CD4-positive, alpha-beta T cell treated with Interleukin-4 for 1 hour (primary cell): ENCODE data around the gene OLIG2.

ENCODE experiments used
- DNase-seq, 2 donors: peaks; one replicate each; pipeline ENCODE4 v3.0.0-alpha.2; 2020 to 2022

The OLIG2 gene

GRCh38 chr21:33020558-33021100 lies 5.1 kb upstream of the OLIG2 start:
- DNase-seq: no peak

DNA sequence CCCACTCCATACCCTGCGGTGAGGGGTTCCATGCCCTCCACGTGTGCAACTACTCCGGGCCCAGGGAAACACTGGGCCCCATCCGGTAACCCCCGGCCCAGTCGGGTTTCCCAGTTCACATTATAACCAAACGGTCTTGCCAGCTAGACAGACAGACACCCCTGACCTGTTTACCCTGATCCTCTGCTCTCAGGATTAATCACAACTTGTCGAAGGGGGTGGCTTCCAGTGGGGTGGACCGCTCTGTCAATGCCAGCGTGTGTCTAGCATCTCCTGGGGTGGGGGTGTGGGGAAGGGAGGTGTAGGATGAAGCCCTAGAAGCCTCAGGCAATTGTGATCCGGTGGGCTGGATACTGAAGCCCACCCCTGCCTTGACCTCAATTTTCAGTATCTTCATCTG lies 4.6 kb upstream of the OLIG2 start:
- no peak for DNase-seq

- no peak for DNase-seq
Observed at GRCh38 chr21:33021667-33022066, 4.1 kb upstream of the OLIG2 start.

DNA sequence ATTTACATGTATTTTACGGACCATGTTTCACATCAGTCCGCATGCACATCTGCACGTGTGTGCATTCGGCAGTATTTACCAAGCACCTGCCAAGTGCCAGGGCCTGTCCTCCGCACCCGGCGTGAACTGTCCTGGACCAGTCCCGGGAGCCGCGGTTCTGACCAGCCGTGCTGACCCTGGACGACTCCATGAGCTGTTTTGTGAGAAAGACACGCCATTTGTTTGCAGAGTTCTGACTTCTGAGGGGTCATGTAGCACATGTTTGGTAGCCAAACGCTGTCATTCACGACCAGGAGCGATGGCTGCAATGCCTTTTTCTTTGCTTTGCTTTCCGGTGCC lies 3.3 kb upstream of the OLIG2 start:
- DNase-seq: no peak

DNA sequence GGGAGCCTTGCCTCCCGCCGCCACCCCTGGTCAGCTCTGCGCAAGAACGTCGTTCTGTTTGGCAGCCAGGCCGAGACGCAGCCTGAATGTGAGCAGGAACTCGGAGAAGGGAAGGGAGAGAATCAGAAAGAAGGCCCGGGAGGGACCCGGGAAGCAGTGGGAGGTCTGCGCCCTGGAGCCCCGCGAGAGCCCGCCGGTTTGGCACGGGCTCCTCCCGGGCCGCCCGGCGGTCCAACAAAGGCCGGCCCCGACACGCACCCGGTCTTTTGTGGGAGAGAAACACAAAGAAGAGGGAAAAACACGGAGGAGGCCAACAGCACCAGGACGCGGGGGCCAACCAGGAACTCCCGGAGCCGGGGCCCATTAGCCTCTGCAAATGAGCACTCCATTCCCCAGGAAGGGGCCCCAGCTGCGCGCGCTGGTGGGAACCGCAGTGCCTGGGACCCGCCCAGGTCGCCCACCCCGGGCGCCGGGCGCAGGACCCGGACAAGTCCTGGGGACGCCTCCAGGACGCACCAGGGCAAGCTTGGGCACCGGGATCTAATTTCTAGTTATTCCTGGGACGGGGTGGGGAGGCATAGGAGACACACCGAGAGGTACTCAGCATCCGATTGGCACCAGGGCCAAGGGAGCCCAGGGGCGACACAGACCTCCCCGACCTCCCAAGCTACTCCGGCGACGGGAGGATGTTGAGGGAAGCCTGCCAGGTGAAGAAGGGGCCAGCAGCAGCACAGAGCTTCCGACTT lies 2.7 kb upstream of the OLIG2 start:
- DNase-seq: no peak

DNA sequence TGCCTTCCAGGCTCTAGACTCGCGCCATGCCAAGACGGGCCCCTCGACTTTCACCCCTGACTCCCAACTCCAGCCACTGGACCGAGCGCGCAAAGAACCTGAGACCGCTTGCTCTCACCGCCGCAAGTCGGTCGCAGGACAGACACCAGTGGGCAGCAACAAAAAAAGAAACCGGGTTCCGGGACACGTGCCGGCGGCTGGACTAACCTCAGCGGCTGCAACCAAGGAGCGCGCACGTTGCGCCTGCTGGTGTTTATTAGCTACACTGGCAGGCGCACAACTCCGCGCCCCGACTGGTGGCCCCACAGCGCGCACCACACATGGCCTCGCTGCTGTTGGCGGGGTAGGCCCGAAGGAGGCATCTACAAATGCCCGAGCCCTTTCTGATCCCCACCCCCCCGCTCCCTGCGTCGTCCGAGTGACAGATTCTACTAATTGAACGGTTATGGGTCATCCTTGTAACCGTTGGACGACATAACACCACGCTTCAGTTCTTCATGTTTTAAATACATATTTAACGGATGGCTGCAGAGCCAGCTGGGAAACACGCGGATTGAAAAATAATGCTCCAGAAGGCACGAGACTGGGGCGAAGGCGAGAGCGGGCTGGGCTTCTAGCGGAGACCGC lies 2.0 kb upstream of the OLIG2 start:
- no peak for DNase-seq

- DNase-seq: no peak
Observed at GRCh38 chr21:33024201-33025103, 1.3 kb upstream of the OLIG2 start.

- no peak for DNase-seq
Observed at GRCh38 chr21:33025106-33025488, 638 bp upstream of the OLIG2 start.

DNA sequence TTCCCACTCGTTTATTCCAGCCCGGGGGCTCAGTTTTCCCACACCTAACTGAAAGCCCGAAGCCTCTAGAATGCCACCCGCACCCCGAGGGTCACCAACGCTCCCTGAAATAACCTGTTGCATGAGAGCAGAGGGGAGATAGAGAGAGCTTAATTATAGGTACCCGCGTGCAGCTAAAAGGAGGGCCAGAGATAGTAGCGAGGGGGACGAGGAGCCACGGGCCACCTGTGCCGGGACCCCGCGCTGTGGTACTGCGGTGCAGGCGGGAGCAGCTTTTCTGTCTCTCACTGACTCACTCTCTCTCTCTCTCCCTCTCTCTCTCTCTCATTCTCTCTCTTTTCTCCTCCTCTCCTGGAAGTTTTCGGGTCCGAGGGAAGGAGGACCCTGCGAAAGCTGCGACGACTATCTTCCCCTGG lies 716 bp downstream of the OLIG2 start:
- DNase-seq: no peak

DNA sequence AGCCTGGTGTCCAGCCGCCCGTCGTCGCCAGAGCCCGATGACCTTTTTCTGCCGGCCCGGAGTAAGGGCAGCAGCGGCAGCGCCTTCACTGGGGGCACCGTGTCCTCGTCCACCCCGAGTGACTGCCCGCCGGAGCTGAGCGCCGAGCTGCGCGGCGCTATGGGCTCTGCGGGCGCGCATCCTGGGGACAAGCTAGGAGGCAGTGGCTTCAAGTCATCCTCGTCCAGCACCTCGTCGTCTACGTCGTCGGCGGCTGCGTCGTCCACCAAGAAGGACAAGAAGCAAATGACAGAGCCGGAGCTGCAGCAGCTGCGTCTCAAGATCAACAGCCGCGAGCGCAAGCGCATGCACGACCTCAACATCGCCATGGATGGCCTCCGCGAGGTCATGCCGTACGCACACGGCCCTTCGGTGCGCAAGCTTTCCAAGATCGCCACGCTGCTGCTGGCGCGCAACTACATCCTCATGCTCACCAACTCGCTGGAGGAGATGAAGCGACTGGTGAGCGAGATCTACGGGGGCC lies 1.2 kb downstream of the OLIG2 start:
- no peak for DNase-seq

DNA sequence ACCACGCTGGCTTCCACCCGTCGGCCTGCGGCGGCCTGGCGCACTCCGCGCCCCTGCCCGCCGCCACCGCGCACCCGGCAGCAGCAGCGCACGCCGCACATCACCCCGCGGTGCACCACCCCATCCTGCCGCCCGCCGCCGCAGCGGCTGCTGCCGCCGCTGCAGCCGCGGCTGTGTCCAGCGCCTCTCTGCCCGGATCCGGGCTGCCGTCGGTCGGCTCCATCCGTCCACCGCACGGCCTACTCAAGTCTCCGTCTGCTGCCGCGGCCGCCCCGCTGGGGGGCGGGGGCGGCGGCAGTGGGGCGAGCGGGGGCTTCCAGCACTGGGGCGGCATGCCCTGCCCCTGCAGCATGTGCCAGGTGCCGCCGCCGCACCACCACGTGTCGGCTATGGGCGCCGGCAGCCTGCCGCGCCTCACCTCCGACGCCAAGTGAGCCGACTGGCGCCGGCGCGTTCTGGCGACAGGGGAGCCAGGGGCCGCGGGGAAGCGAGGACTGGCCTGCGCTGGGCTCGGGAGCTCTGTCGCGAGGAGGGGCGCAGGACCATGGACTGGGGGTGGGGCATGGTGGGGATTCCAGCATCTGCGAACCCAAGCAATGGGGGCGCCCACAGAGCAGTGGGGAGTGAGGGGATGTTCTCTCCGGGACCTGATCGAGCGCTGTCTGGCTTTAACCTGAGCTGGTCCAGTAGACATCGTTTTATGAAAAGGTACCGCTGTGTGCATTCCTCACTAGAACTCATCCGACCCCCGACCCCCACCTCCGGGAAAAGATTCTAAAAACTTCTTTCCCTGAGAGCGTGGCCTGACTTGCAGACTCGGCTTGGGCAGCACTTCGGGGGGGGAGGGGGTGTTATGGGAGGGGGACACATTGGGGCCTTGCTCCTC lies 1.9 kb downstream of the OLIG2 start:
- DNase-seq: no peak

- no peak for DNase-seq
Observed at GRCh38 chr21:33028287-33028670, 2.5 kb downstream of the OLIG2 start.

- peak; percentile 24 to 31 for DNase-seq
Observed at GRCh38 chr21:33028773-33029384, 3.1 kb downstream of the OLIG2 start.

DNA sequence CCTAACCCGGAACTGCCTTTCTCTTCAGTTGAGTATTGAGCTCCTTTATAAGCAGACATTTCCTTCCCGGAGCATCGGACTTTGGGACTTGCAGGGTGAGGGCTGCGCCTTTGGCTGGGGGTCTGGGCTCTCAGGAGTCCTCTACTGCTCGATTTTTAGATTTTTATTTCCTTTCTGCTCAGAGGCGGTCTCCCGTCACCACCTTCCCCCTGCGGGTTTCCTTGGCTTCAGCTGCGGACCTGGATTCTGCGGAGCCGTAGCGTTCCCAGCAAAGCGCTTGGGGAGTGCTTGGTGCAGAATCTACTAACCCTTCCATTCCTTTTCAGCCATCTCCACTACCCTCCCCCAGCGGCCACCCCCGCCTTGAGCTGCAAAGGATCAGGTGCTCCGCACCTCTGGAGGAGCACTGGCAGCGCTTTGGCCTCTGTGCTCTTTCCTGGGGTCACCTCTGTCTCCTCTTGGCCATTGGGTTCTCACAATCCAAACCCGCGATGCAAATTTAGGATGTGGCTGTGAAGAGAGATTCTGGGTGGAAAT lies 3.7 kb downstream of the OLIG2 start:
- DNase-seq: no peak

DNA sequence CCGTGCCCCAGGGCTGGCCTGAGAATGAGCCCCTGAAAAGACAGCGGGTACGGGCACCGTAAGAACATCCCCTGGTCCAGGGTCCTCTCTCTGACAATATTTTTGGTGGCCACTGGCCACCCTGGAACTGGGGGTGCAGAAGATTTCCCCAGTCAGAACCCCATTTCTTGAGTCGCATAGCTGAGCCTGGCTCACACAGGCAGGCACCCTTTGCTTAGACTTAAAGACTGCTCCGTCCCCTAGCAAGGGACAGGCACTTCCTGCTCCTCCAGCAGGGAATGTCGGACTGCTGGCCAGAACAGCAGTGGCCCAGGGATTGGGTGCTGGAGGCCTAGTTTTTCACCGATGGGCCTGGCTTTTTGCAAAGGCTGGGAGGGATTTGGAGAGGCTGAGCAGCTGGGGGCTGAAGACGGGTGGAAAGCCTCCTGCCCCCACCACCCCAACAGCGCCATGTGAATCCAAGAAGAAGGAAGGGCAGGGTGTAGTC lies 4.3 kb downstream of the OLIG2 start:
- DNase-seq: no peak

DNA sequence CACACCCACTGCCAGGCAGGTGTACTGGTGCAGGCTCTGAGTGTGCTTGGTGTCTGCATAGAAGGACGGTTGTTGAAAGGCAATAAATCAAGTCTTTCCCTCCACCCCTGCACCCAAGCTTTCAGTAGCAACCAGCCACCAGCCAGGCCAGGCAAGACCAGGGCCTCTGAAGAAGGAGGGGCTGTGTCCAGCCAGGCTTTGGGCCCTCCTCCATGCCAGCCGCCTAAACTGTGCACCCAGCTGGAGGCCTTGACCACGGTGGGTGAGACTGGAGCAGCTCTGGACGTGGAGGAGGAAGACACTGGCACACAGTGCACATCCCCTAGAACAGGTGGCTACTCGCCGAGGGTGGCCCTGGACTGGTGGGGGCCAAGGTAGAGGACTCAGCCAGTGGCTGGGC lies 4.9 kb downstream of the OLIG2 start:
- DNase-seq: no peak

DNA sequence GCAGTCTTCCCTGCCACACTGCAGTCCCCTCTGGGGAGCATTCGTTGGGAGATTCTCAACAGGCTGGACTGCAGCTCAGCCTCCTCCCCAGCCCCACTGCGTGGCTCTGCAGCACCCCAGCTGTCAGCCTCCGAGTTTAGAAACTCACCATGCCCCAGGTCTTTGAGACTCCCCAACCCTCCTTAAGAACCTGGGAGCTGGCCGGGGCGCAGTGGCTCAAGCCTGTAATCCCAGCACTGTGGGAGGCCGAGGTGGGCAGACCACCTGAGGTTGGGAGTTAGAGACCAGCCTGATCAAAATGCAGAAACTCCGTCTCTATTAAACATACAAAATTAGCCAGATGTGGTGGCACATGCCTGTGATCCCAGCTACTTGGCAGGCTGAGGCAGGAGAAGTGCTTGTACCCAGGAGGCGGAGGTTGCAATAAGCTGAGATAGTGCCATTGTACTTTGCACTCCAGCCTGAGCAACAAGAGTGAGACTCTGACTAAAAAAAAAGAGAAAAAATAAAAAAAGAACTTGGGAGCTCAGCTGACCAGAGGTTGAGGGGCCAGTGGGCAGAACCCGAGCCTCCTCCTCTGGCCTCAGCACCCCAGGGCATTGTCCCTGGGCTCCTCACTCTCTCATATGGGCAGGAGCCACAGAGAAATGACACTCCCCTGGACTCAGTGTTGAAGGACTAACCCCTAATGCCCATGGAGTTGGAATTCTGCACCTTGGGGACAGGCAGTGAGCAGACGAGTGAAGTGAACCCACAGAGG lies 5.6 kb downstream of the OLIG2 start:
- DNase-seq: no peak

DNA sequence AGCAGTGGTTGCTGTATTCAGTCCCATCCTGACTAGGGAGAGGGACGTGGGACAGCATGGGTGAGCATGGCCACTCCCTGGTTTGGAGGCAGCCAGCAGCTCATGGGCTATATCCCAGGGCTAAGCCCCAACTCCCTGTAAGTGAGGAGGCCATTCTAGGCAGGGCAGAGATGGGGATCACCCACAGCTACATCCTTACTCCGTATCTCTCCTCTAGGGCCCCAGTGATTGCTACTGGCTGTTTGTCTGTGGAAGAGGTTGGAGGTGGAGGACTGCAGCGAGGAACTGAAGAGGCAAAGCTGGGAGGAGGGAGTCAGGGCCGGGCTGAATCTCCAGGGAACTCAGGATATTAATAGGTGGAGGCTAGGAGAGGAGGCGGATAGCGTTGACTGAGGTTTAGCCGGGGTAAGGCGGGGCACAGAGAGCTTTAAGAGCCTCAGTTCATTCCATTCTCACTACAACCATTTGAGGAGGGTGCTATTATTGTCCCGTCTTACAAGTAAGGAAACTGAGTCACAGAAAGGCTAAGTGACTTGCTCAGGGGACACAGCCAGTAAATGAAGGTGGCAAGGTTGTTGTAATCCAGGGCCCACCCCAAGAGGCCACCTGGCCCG lies 6.8 kb downstream of the OLIG2 start:
- DNase-seq: no peak

GRCh38 chr21:33033094-33033951 lies 7.6 kb downstream of the OLIG2 start:
- DNase-seq: no peak
